ENCODE measurements around the gene PRPSAP2. TPM values are rescaled to one million over a fixed set of nuclear protein-coding genes. Genes with fewer than 3 reads are reported as not detected.

Gene PRPSAP2
- total RNA-seq, 1 donor from 2014 or later, result 140 TPM

DNA sequence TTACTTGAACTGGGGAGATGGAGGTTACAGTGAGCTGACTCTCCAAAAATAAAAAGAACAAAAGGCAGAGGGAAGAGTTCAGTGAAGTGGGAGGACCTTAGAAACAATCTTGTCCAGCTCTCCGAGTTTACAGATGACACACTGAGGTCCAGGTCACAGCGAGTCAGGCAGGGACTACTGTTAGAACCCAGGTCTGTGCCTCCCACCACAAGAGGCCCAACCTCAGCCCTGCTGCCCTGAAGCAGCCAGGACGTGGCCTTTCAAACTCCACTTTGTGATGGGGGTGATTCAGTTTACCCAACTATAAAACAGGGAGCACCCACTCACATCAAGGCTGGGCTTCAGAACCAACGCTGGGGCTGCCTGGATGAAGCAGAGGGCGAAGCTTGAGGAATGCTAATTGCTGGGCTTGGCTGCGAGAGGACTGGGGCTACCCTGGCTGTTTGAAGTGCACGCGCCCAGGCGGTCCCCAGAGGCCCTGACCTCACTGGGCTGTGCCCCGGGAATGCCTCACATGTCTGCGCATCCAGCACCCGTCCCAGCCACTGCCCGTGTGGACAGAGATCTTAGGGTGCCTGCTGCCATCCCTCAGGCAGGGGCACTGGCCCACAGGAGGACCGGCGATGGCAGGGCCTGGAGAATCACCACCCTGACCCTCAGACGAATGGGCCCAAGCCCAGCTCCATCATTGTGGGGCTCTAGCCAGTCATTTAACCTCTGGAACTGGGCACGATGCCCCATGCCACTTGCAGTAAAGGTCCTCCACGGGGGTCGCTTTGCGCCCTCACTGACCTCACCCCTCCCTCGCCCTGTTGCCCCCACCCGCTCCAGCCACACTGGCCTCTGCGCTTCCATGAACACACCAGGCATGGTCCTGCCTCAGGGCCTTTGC is 105.4 kb downstream of the PRPSAP2 start:
- DNase-seq, result no peak

DNA sequence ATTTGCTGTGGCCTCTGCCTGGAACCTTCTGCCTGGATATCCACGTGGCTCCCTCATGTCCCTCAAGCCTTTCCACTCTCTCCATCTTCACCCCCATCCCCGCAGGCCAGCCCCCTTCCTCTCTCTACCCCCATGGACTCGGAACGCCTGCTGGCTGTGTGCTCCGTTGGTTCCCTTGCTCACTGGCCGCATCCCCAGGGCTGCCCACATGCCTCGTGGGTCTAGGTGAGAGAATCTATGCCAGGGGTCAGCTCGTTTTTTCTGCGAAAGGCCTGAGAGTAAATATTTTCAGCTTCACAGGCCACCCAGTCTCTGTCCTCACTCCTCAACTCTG is 106.1 kb downstream of the PRPSAP2 start:
- DNase-seq, result no peak

DNA sequence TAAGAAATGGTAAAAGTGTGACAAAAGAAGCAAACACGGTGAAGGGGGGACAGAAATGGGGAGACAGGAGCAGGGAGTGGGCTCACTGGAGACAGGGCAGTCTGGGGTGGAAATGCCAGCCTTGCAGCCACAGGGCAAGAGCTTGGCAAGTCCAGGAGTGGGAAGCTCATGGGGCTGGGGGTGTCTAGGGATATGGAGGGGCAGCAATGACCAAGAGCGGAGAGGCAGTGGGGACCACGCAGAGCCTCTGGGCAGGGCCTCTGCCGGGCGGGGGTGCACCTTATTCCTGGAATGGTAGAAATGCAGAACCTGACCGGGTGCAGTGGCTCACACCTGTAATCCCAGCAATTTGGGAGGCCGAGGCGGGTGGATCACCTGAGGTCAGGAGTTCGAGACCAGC is 106.6 kb downstream of the PRPSAP2 start:
- no peak for DNase-seq

DNA sequence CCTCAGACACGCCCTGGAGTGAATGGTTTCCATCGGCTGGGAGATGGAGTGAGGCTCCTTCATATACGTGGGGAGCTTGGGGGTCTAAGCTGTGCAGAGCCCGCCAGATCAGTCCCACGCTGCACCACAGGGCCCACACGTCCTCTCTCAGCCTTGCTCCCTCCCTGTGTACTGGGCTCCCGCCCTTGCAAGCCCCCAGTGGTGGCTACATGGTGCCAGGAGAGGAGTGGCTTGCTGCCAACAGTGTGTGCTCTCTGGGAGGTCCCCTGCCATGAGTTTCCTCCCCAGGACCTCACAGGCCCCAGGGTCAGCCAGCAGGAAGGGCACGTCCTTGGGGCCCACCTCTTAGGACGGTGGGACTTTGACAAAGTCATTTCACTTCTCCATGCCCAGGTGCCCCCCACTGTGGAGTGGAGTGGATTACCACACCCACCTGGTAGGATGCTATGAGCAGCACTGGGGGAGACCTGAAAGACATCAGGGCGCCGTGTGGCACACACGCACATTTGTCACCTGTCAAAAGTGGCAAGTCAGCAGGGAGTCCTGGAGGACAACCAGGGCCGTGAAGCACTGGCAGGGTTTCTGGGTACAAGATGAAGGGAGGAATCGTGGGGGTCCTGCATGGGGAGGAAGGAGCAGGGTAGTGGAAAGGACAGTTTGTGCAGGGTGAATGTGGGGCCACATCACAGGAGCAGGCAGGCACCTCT is 107.8 kb downstream of the PRPSAP2 start:
- no peak for DNase-seq

DNA sequence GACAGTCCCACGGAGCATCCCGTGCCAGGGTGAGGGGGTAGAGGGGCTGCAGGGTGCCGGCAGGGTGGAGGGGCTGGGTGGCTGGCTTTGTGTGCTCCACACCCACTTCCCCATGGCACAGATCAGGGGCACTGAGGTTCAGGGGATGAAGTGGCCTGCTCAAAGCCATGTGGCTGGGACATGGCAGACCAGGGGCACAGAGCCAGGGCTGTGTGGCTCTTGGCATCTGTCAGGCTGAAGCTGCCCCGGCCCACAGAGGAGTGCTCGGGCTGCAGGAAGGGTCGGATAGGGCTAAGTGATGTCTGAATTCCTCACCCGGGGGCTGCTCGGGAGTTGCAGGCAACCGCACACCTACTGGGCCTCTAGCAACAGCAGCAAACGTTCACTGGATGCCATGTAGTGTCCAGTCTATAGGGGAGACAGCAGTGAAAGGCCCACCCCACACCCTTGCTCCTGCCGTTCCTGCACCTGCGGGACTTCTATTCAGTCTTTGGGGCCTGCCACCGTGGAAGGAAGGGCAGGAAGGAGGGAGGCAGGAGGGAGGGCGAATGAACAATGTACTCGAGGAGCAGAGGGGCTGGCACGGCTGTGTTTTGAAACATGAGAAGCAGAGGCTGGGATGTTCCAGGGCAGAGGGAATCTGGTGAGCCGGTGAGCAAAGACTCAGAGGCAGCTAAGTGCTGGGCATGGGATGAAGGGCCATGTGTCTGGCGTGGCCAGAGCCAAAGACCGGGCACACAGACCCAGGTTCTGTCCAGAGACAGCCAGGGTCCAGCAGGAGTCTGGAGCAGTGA is 109.1 kb downstream of the PRPSAP2 start:
- no peak for DNase-seq

DNA sequence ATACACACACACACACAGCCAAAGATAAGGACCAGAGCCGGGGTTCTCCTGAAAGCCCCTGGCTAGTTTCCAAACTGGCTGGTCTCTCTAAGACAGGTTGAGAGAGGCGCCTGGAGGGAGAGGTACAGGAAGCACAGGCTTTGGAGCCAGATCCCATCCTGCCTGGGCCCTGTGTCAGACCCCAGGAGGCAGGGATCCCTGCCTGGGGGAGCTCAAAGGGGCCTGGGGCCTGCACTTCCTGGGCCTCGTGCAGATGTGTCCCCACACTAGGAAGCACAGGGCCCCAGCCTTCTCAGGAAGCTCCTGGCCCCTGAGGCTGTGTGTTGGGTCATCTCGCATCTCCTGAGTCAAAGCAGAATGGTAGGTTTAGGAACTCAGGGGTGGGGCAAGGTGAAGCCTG is 110.0 kb downstream of the PRPSAP2 start:
- DNase-seq, result no peak

DNA sequence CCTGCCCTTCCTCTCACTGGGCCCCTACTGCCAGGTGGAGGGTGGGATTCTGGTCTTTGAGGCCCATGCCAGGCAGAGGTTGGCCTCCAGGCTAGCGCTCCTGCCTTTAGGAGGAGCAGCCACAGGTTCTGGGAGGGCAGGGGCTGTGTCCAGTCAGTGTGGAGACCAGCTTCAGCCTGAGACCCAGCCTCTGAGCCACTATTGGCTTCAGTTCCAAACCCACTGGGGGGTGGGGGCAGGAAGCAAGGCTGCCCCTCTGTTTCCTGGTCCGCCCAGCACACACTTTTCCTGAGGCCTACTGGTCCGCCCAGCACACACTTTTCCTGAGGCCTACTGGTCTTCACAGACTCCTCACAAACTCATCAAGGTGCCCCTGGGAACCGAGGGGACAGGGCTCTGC is 110.4 kb downstream of the PRPSAP2 start:
- DNase-seq, result no peak

DNA sequence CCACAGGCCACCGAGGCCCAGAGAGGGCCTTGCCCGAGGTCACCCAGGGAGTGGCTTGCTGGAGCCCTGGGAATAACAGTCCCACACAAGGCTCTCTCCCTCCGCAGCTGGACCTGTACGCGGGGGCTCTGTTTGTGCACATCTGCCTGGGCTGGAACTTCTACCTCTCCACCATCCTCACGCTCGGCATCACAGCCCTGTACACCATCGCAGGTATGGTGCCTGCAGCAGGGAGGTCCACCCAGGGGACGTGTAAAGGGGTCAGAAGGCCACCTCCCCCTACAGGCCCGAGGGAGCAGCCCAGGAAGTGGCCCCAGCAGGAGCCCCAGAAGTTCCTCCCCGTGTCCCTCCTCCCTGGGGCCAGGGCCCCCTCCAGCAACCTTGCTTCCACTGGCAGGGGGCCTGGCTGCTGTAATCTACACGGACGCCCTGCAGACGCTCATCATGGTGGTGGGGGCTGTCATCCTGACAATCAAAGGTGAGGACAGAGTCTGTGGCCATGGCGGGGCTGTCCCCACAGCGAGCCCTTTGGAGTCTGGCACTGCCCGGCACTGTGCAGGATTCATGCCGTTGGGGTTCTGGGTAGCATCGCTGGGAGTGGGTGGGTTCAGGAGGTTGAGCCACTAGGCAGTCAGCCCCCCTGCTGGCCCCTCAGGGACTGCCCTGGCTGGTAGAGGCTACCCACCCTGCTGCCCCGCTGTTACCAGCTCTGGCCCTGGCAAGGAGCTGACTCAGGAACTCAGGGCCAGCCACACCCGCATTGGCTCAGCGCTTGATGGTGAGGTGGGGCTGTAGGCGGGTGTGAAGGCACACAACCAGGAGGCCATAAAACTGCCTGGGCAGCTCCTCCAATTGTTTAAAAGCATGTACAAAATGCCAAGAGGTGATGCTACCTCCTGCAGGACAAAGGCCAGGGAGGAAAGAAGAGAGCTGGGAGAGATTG is 111.3 kb downstream of the PRPSAP2 start:
- no peak for DNase-seq

DNA sequence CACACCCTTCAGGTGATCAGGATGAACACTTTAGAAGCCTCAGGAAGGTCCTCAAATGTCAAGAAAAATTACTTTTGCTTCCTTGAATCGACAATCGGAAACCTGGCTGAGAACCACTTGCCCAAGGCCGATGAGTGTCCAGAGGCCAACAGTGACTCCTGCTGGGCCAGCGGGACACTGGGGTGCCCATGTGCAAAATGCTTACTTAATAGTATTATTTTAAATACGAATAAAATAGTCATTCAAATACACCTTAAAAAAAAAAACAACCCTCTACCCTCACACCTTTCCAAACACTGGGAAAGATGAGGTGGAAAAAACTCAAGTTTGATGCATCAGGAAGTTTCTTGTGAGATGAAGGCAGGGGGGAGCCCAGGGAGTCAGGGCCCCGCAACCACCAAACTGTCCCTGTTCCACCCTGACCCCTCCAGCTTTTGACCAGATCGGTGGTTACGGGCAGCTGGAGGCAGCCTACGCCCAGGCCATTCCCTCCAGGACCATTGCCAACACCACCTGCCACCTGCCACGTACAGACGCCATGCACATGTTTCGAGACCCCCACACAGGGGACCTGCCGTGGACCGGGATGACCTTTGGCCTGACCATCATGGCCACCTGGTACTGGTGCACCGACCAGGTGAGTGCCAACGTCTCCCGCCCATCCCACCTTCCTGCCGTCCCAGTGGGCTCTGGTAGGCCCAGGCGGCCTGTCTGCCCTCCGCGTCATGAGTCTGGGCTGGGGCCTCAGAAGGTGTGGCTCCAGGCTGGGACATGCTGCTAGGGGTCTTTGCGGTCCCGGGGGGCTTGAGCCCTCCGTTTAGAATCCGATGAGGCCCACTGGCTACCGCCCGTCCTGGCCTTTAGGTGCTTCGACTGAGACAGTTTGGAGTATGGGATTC is 112.9 kb downstream of the PRPSAP2 start:
- DNase-seq, result no peak

DNA sequence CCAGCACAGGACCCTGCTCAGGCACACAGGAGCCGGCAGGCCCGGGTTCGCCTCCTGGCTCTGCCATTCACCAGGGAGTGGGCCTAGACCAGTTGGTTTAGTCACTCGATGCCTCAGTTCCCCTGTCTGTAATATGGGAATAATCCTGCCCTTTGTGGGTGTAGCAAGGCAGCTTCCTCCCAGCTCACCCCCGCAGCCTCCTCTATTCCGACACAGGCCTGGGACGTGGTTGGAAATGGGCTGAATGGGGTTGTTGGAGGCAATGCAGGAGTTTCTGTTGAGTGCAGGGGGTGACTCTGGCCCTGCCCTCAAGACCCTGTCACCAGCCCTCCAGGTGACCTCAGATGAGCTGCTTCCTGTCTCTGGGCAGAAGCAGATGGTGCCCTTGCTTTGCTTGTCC is 113.9 kb downstream of the PRPSAP2 start:
- DNase-seq, result no peak

DNA sequence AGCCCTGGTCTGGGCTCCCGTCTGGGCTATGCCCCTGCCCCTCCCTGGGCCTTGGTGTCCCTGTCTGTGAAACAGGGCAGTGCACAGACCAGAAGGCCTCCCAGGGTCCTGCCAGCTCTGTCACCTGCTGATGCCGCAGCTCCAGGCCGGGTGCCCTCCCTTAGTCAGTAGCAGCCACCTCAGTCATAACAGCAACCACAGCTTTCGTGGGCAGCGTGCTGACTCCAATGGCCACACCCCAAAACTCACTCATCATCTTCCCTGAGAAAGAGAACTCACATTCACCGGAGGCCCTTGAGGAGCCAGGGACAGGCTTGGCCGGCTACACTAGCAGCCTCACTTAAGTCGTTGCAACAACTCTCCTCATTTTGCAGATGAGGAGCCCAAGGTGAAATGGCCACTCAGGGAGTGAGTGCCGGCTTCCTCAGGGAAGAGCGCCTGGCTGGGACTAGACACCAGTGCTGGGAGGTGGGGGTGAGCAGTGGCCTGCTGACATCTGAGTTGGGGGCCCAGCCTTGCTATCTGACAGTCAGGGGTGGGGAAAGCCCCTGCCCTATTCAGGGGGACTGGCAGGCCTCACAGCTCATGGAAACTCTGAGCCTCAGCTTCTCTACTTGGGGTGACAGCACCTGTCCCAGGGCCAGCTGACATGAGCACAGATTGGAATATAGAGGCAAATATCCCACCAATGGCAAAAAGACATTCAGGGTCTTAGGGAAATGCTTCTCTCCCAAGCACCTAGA is 116.6 kb downstream of the PRPSAP2 start:
- no peak for DNase-seq

DNA sequence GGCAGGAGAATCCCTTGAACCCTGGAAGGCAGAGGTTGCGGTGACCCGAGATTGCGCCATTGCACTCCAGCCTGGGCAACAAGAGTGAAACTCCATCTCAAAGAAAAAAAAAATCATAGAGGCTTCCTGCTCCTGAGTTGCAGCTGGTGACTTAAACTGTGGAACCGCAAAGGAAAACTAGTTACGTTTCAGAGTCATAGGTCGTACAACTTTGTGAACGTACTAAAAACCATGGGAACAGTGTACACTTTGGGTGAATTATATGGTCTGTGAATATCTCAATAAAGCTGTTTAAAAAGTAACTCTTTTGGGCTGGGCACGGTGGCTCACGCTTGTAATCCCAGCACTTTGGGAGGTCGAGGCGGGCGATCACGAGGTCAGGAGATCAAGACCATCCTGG is 117.7 kb downstream of the PRPSAP2 start:
- no peak for DNase-seq

DNA sequence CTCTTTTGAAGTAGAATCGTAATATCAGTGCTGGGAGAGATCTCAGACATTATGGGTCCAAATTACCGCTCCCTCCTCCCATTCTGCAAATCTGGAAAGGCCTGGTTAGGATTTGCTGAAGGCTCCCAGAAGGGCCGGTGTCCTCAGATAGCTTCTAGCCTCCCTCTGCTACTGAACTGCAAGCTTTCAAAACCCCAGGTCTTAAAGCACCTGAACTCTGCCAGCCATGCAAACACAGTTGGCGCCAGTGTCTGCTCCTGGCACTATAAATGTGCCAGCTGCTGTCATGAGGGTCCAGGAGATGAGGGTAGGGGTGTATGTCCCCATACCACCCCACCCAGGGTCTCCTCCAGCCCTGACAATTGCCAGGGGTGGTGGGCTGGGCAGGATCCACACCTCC is 118.3 kb downstream of the PRPSAP2 start:
- DNase-seq, result no peak

DNA sequence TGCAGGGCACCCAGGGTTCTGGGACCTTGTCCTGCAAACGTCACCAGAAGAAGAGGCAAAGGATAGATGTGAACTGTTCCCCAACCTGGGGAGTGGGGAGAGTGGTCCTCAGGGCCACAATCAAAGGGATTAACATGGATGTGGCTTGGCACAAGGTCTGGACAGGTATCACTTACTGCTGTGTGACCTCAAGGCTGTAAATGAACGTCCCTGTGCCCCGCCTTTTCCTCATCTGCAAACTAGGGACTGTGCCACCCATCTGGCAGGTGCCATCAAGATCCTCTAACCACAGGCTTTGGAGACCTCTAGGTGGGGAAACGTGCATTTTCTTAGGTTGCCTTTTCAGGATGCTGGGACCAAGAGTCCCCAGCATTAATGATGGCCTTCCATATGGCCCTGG is 119.1 kb downstream of the PRPSAP2 start:
- no peak for DNase-seq

DNA sequence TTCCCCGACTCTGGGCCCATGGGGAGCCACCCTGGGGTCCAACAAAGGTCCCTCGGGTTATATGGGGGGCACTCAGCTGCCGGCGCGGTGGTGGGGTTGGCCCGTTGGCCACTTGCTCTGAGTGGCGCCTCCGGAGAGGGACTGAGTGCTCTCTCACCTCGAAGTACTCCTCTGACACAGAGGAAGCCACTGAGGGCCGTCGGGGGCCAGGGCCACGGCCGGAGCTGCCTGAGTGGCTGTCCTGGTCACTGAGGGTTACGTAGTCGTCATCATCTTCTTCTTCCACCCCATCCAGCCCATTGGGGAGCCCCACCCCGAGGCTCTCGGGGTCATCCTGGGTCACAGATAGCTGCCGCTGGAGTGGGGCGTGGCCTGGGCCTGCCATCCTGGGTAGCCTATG is 119.7 kb downstream of the PRPSAP2 start:
- DNase-seq, result no peak

DNA sequence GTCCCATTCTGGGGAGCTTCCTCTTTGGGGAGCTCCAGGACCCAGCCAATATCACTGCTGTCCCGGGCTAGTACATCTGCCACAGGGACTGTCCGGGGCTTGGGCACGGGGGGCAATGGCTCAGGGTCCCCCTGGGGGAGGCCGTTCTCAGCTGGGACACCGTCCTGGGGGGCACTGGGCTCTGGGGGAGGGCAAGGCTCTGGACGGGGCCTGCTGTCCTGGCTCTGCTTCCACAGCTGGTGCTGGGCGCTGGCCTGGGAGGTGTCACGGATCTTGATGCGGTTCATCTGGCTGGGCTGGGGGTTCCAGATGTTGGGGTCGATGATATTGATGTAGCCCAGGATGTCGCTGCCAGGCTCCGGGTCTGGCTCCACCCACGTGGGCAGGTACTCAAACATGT is 120.1 kb downstream of the PRPSAP2 start:
- DNase-seq, result no peak

DNA sequence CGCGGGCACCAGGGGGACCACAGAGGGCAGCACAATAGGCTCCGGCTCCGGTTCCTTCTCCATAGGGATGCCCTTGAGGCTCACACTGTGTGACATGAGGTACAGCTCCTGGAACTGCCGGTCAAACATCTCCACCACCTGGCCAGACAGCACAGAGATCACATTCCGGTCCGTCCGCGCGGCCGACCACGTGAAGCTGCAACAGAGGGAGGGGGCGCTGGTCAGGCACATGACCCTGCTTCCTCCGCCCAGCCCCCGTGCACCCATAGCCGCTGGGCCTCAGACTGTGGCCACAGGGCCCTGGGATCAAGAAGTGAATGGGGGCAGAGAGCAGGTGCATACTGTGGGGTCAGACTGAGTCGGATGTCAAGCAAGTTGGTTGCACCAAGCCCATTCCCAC is 120.7 kb downstream of the PRPSAP2 start:
- DNase-seq, result no peak

Data from occipital lobe (tissue), 2 donors.